ENCODE results near the gene PMIS2.

The PMIS2 gene

DNA sequence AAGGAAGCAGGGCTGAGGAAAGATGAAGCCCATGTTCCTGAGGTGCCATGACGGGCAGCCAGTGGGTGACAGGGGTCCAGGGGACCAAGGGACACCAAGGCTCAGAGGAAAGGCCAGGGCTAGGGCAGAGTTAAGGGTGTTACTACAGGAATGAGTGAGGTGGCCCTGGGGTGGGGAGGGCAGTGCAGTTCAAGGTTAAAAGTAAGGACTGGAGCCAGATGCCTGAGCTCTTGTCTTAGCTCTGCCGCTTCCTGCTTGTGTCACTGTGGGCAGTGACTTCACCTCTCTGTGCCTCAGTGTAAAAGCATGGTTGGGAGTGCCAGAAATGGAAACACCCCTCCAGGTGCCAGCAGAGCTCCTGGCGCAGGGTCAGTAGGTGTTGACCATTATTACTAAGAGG lies 50.7 kb downstream of the PMIS2 start:
- DNase-seq = no peak

Measured in activated CD4-positive, alpha-beta T cell treated with anti-CD3 and anti-CD28 coated beads, Interleukin-2, amount 50 U/mL, for 4 hours (primary cell).